ENCODE results near the gene AQP6.

- TF ChIP-seq, protein P1, sequence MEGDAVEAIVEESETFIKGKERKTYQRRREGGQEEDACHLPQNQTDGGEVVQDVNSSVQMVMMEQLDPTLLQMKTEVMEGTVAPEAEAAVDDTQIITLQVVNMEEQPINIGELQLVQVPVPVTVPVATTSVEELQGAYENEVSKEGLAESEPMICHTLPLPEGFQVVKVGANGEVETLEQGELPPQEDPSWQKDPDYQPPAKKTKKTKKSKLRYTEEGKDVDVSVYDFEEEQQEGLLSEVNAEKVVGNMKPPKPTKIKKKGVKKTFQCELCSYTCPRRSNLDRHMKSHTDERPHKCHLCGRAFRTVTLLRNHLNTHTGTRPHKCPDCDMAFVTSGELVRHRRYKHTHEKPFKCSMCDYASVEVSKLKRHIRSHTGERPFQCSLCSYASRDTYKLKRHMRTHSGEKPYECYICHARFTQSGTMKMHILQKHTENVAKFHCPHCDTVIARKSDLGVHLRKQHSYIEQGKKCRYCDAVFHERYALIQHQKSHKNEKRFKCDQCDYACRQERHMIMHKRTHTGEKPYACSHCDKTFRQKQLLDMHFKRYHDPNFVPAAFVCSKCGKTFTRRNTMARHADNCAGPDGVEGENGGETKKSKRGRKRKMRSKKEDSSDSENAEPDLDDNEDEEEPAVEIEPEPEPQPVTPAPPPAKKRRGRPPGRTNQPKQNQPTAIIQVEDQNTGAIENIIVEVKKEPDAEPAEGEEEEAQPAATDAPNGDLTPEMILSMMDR (conservative IDR thresholded peaks at IDR 0.05 in 1 of 2, IDR thresholded peaks at IDR 0.05 in 1 of 2; ENCODE audit: low read depth in 1 of 2, low read length in 2 of 2) = no peak
- no peak for TF ChIP-seq EZH2 (IDR thresholded peaks at IDR 0.05; ENCODE audit: low read length, missing control alignments)
Observed at GRCh38 chr12:49969651-49970429, 2.9 kb upstream of the AQP6 start.

All from fibroblast of lung (primary cell).